HG03469 (cell line): Measurements from ENCODE around the gene CLASP1.
"Not testable (repeated sequence)": the region's sequence is repeated elsewhere in the genome, so short reads cannot be mapped to it uniquely, and the experiment has no call there.

ENCODE experiments used
- ATAC-seq: cut with Tn5 transposase; IDR thresholded peaks from one replicate; pipeline ENCODE4 v1.9.1; 2021; ENCODE audit warnings: mild to moderate bottlenecking, moderate library complexity, moderate number of reproducible peaks; ENCODE audit not compliant: unreplicated experiment

Gene CLASP1

GRCh38 chr2:121479882-121480522 lies 169.3 kb downstream of the CLASP1 start:
- no peak for ATAC-seq

- ATAC-seq: no peak
These were observed 170.1 kb downstream of the CLASP1 start for GRCh38 chr2:121478996-121479745.

- not testable (repeated sequence) for ATAC-seq
These were observed 170.8 kb downstream of the CLASP1 start for GRCh38 chr2:121478358-121478995.

GRCh38 chr2:121476684-121477083 lies 172.6 kb downstream of the CLASP1 start:
- ATAC-seq: no peak

GRCh38 chr2:121475811-121476571 lies 173.3 kb downstream of the CLASP1 start:
- no peak for ATAC-seq

- ATAC-seq: no peak
These were observed 175.8 kb downstream of the CLASP1 start for GRCh38 chr2:121473512-121473911.

GRCh38 chr2:121472470-121472993 lies 176.7 kb downstream of the CLASP1 start:
- ATAC-seq: no peak

GRCh38 chr2:121471532-121472469 lies 177.5 kb downstream of the CLASP1 start:
- ATAC-seq: no peak

- no peak for ATAC-seq
These were observed 178.3 kb downstream of the CLASP1 start for GRCh38 chr2:121470917-121471316.

GRCh38 chr2:121469356-121469755 lies 179.9 kb downstream of the CLASP1 start:
- no peak for ATAC-seq

- ATAC-seq: no peak
These were observed 180.3 kb downstream of the CLASP1 start for GRCh38 chr2:121468936-121469335.

- no peak for ATAC-seq
These were observed 190.0 kb downstream of the CLASP1 start for GRCh38 chr2:121459291-121459690.

GRCh38 chr2:121456325-121456724 lies 192.9 kb downstream of the CLASP1 start:
- ATAC-seq: no peak

GRCh38 chr2:121455446-121455845 lies 193.8 kb downstream of the CLASP1 start:
- no peak for ATAC-seq

GRCh38 chr2:121454549-121455090 lies 194.6 kb downstream of the CLASP1 start:
- no peak for ATAC-seq

GRCh38 chr2:121451398-121451797 lies 197.9 kb downstream of the CLASP1 start:
- ATAC-seq: no peak

GRCh38 chr2:121450301-121450700 lies 199.0 kb downstream of the CLASP1 start:
- no peak for ATAC-seq

GRCh38 chr2:121446647-121447241 lies 202.5 kb downstream of the CLASP1 start:
- ATAC-seq: no peak

- no peak for ATAC-seq
These were observed 206.4 kb downstream of the CLASP1 start for GRCh38 chr2:121442889-121443288.
